Motor neuron (in vitro differentiated cells): ENCODE data around the gene C20orf141. TPM values are rescaled to one million over a fixed set of nuclear protein-coding genes. Genes with fewer than 3 reads are reported as not detected.
"Not testable (repeated sequence)": the region's sequence is repeated elsewhere in the genome, so short reads cannot be mapped to it uniquely, and the experiment has no call there.

Experiments used
- ATAC-seq, 8 experiments: fragments of 200-7000 bp; cut with Tn5 transposase; replicated peaks in 6 of 8; 2 replicates each; pipeline ENCODE4 v1.8.0; 2021; ENCODE audit warnings: mild to moderate bottlenecking in 8 of 8, moderate library complexity in 8 of 8
- H3K27ac ChIP-seq, 2 donors: fragments of 250-450 bp; sonication (Bioruptor Pico); 2 replicates each; pipeline ENCODE4 v1.9.0; 2021; ENCODE audit warnings: antibody characterized with exemption in 2 of 2, mild to moderate bottlenecking in 2 of 2, moderate library complexity in 1 of 2
- H3K4me1 ChIP-seq, 2 donors: fragments of 250-450 bp; sonication (Bioruptor Pico); replicated peaks in 1 of 2; 2 replicates each; pipeline ENCODE4 v1.6.1; 2021; ENCODE audit warnings: antibody characterized with exemption in 2 of 2, mild to moderate bottlenecking in 2 of 2, moderate library complexity in 1 of 2
- H3K4me3 ChIP-seq, 5 donors: fragments of 250-450 bp; sonication (Bioruptor Pico); 2 replicates each; pipeline ENCODE4 v1.9.0; 2021; ENCODE audit warnings: antibody characterized with exemption in 5 of 5, mild to moderate bottlenecking in 5 of 5, moderate library complexity in 4 of 5
- WGBS, 10 experiments: fragments of 450-650 bp; shearing (Covaris generic); methylation state at CpG; one replicate each; pipeline ENCODE4 v1.0.0; 2022; 5-methylcytosine and 5-hydroxymethylcytosine counted together
- in situ Hi-C, 9 experiments: fragments of 400-800 bp; cut with MboI; loops; one replicate each; pipeline ENCODE4 v1.15.0; 2021; ENCODE audit warnings: low sequenced_read_pairs in 9 of 9, low pct_unique_long_range_greater_than_20kb in 2 of 9; ENCODE audit not compliant: unreplicated experiment in 9 of 9
- total RNA-seq, 8 experiments: library from RNA; unstranded; fragments of 300-600 nt; gene quantifications; 2 replicates each; pipeline versions ENCODE4 v1.2.3 to v1.2.4, GENCODE V29; 2022

Gene C20orf141
- total RNA-seq, 8 experiments from 2014 or later: 0.47 to 0.81 (median 0.67) TPM; not detected in 5

- H3K4me3 ChIP-seq: no peak overlapping the region
Measured at GRCh38 chr20:2804041-2804828, 10.6 kb upstream of the C20orf141 start.

GRCh38 chr20:2804852-2805688 lies 9.7 kb upstream of the C20orf141 start:
- Histone ChIP-seq H3K4me1 (no peaks in the 10 kb centered on the region), H3K27ac (no peak overlapping the region), H3K4me3 (no peak overlapping the region)
- in situ Hi-C loops: no loop called here
- ATAC-seq: peak in 5 of 8 experiments; percentile 29 to 63 (median 36)
- 0 to 23% (median 8%) methylated on average over 1 to 14 of the region's 49 CpGs; no CpG with 5 or more reads in 6 of the 10 experiments for WGBS, 10 experiments

More at GRCh38 chr20:2804041-2804828, 10.6 kb upstream of the C20orf141 start:
- 46 to 90% (median 54%) methylated on average over 2 to 11 of the region's 16 CpGs; no CpG with 5 or more reads in 2 of the 10 experiments for WGBS, 10 experiments
- in situ Hi-C loops: no loop called here
- no peak for ATAC-seq
- Histone ChIP-seq H3K4me1 (peaks cover 5% of the 10 kb centered on the region in 2 donors), H3K27ac (no peak overlapping the region)

GRCh38 chr20:2805689-2806350 lies 9.0 kb upstream of the C20orf141 start:
- Histone ChIP-seq H3K4me3 (no peak overlapping the region), H3K27ac (no peak overlapping the region), H3K4me1 (no peaks in the 10 kb centered on the region)
- WGBS, 10 experiments: 13 to 70% (median 32%) methylated on average over 1 to 12 of the region's 22 CpGs; no CpG with 5 or more reads in 2 of the 10 experiments
- in situ Hi-C loops: no loop called here
- no peak for ATAC-seq

- ATAC-seq: no peak
- no peaks in the 10 kb centered on the region for H3K4me1 ChIP-seq
Measured at GRCh38 chr20:2806351-2806701, 8.5 kb upstream of the C20orf141 start.

GRCh38 chr20:2807019-2807418 lies 7.8 kb upstream of the C20orf141 start:
- in situ Hi-C loops: no loop called here
- 40 to 80% (median 55%) methylated on average over 1 to 2 of the region's 4 CpGs; no CpG with 5 or more reads in 6 of the 10 experiments for WGBS, 10 experiments

More at GRCh38 chr20:2806351-2806701, 8.5 kb upstream of the C20orf141 start:
- WGBS, 10 experiments: 20 to 71% (median 42%) methylated on average over 1 to 4 of the region's 4 CpGs; no CpG with 5 or more reads in 2 of the 10 experiments
- in situ Hi-C loops: no loop called here
- Histone ChIP-seq H3K27ac (no peak overlapping the region), H3K4me3 (no peak overlapping the region)

GRCh38 chr20:2807929-2808328 lies 6.9 kb upstream of the C20orf141 start:
- WGBS, 10 experiments: 0 to 90% (median 60%) methylated on average over 1 to 2 of the region's 9 CpGs; no CpG with 5 or more reads in 5 of the 10 experiments
- H3K4me1 ChIP-seq, H3K4me3 ChIP-seq, ATAC-seq, in situ Hi-C loops, H3K27ac ChIP-seq: not testable (repeated sequence)

More at GRCh38 chr20:2807019-2807418, 7.8 kb upstream of the C20orf141 start:
- no peak overlapping the region for H3K4me3 ChIP-seq
- no peaks in the 10 kb centered on the region for H3K4me1 ChIP-seq
- no peak for ATAC-seq
- H3K27ac ChIP-seq: no peak overlapping the region

GRCh38 chr20:2809690-2810089 lies 5.1 kb upstream of the C20orf141 start:
- WGBS, 10 experiments: 60 to 100% (median 83%) methylated on average over 1 to 8 of the region's 10 CpGs; no CpG with 5 or more reads in 1 of the 10 experiments
- Histone ChIP-seq H3K4me1 (no peaks in the 10 kb centered on the region), H3K27ac (no peak overlapping the region), H3K4me3 (no peak overlapping the region)
- in situ Hi-C loops: no loop called here
- no peak for ATAC-seq

GRCh38 chr20:2812189-2812588 lies 2.6 kb upstream of the C20orf141 start:
- Histone ChIP-seq H3K27ac (no peak overlapping the region), H3K4me1 (no peaks in the 10 kb centered on the region), H3K4me3 (no peak overlapping the region)
- in situ Hi-C loops: no loop called here
- 0 to 85% (median 54%) methylated on average over 1 to 3 of the region's 3 CpGs; no CpG with 5 or more reads in 2 of the 10 experiments for WGBS, 10 experiments
- no peak for ATAC-seq

- ATAC-seq: peak in 3 of 8 experiments; percentile 16 to 46 (median 31)
- no peak overlapping the region for H3K4me3 ChIP-seq
- in situ Hi-C loops: no loop called here
- H3K27ac ChIP-seq: no peak overlapping the region
- H3K4me1 ChIP-seq: no peaks in the 10 kb centered on the region
- 44 to 100% (median 80%) methylated on average over 1 of the region's 1 CpG; no CpG with 5 or more reads in 7 of the 10 experiments for WGBS, 10 experiments
Measured at GRCh38 chr20:2814076-2814475, 711 bp upstream of the C20orf141 start.

- no peak overlapping the region for H3K27ac ChIP-seq
- in situ Hi-C loops: no loop called here
- WGBS, 10 experiments: 56 to 100% (median 66%) methylated on average over 1 to 4 of the region's 8 CpGs; no CpG with 5 or more reads in 5 of the 10 experiments
Measured at GRCh38 chr20:2815242-2815900, 584 bp downstream of the C20orf141 start.

GRCh38 chr20:2816030-2816582 lies 1.3 kb downstream of the C20orf141 start, which contains the start of gene TMEM239:
Gene TMEM239 (plus strand): TSS chr20:2816364. CDS start chr20:2816555, 191 bp downstream.
- Histone ChIP-seq H3K4me3 (no peak within 1 kb of the TSS), H3K27ac (no peak within 1 kb of the TSS), H3K4me1 (no peaks in the 10 kb centered on the region)
- ATAC-seq: no peak
- in situ Hi-C loops: no loop called here
- WGBS, 10 experiments: 80% methylated on average over 1 of the region's 10 CpGs; no CpG with 5 or more reads in 8 of the 10 experiments

More at GRCh38 chr20:2815242-2815900, 584 bp downstream of the C20orf141 start:
- Histone ChIP-seq H3K4me3 (no peak overlapping the region), H3K4me1 (no peaks in the 10 kb centered on the region)
- ATAC-seq: no peak
